Activated CD8-positive, alpha-beta memory T cell treated with anti-CD3 and anti-CD28 coated beads, Interleukin-2, amount 50 U/mL, for 48 hours (primary cell): ENCODE data around the gene AP1S1.
"Not testable (repeated sequence)": the region's sequence is repeated elsewhere in the genome, so short reads cannot be mapped to it uniquely, and the experiment has no call there.

Source experiments
- DNase-seq: peaks from one replicate; pipeline ENCODE4 v3.0.0-alpha.2; 2020

AP1S1 gene

GRCh38 chr7:101125989-101126650 lies 28.2 kb upstream of the AP1S1 start:
- DNase-seq: no peak

DNA sequence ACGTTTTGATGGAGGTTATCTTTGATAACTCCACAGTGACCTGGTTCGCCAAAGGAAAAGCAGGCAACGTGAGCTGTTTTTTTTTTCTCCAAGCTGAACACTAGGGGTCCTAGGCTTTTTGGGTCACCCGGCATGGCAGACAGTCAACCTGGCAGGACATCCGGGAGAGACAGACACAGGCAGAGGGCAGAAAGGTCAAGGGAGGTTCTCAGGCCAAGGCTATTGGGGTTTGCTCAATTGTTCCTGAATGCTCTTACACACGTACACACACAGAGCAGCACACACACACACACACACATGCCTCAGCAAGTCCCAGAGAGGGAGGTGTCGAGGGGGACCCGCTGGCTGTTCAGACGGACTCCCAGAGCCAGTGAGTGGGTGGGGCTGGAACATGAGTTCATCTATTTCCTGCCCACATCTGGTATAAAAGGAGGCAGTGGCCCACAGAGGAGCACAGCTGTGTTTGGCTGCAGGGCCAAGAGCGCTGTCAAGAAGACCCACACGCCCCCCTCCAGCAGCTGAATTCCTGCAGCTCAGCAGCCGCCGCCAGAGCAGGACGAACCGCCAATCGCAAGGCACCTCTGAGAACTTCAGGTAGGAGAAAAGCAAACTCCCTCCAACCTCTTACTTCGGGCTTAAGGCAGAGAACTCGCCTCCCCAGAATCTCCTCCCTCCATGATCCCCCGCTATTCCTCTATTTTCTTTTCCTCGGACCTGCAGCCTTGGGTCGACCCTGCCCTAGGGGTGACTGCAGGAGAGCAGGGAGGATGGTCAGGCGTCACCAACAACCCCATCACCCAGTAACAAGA lies 27.4 kb upstream of the AP1S1 start, which contains the start of gene SERPINE1:
Gene SERPINE1 (plus strand): TSS at position 454 of the 809 bp plus-strand sequence. CDS start 1,290 bp downstream, outside the sequence.
- DNase-seq: peak; percentile 59

DNA sequence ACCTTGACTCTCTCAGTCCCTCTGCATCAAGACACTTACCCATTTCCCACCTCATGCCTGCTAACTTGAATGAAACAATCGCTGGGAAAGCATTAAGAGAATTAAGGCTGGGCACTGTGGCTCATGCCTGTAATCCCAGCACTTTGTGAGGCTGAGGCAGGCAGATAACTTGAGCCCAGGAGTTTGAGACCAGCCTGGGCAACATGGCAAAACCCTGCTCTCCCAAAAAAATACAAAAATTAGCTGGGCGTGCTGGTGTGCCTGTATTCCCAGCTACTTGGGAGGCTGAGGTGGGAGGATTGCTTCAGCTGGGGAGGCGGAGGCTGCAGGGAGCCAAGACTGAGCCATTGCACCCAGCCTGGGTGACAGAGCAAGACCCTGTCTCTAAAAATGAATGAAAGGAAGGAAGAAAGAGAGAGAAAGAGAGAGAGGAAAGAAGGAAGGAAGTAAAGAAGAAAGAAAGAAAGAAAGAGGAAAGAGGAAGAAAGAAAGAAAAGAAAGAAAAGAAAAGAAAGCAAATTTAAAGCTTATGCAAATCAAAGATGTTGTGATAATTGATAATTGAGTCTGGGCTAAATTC lies 26.7 kb upstream of the AP1S1 start:
- DNase-seq: no peak

DNA sequence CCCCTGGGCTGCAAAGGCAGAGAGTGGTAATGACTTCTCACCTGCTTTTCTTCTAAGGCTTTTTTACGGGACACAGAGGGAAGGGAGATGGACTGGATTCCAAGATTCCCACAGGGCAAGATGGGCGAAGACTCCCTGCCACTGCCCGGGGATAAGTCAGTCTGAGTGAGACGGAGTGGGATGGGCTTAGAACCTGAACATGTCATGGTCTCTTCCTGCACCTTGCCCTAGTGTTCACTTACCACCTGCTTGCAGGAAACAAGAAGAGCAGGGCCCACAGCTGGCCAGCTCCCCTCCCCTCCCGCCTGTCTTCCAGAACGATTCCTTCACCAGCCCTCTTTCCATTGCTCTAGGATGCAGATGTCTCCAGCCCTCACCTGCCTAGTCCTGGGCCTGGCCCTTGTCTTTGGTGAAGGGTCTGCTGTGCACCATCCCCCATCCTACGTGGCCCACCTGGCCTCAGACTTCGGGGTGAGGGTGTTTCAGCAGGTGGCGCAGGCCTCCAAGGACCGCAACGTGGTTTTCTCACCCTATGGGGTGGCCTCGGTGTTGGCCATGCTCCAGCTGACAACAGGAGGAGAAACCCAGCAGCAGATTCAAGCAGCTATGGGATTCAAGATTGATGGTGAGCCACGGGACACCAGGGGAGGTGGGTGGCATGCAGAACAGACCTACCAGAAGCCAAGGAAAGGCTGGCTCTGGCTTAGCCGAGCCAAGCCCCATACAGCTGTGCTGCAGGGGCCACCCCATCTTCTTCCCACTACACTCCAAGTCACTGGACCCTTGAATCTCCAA lies 26.0 kb upstream of the AP1S1 start:
- DNase-seq: no peak

- no peak for DNase-seq
Observed at GRCh38 chr7:101129603-101130117, 24.6 kb upstream of the AP1S1 start.

- DNase-seq: not testable (repeated sequence)
Observed at GRCh38 chr7:101132626-101133600, 21.4 kb upstream of the AP1S1 start.

- no peak for DNase-seq
Observed at GRCh38 chr7:101133621-101134398, 20.5 kb upstream of the AP1S1 start.

DNA sequence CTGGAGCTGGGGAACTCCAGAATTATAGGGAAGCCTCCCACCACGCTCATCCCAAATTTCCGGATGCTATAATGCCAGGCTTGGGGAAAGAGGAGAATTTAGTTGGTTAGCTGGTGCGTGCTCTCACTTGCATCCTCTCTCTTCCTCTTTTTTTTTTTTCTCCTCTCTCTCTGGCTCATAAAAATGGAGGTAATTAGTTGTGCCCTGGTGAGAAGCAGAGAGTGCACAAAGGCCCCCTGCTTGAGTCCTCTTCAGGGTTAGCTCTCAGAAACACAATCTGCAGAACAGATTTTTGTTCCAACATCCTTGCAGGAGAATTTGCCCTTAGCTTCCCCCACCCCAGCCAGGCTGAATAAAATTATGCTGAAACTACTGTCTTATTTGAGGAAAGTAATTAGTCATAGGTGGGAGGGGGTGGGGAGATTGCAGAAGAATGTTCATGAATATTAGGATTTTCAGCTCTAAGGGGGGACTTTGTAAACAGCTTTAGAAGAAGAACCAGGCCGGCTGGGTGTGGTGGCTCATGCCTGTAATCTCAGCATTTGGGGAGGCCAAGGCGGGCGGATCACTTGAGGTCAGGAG lies 19.8 kb upstream of the AP1S1 start:
- DNase-seq: no peak

GRCh38 chr7:101137651-101138212 lies 16.5 kb upstream of the AP1S1 start:
- no peak for DNase-seq

DNA sequence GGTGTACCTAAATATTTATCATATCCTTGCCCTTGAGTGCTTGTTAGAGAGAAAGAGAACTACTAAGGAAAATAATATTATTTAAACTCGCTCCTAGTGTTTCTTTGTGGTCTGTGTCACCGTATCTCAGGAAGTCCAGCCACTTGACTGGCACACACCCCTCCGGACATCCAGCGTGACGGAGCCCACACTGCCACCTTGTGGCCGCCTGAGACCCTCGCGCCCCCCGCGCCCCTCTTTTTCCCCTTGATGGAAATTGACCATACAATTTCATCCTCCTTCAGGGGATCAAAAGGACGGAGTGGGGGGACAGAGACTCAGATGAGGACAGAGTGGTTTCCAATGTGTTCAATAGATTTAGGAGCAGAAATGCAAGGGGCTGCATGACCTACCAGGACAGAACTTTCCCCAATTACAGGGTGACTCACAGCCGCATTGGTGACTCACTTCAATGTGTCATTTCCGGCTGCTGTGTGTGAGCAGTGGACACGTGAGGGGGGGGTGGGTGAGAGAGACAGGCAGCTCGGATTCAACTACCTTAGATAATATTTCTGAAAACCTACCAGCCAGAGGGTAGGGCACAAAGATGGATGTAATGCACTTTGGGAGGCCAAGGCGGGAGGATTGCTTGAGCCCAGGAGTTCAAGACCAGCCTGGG lies 15.9 kb upstream of the AP1S1 start:
- peak; percentile 86 for DNase-seq

- no peak for DNase-seq
Observed at GRCh38 chr7:101140339-101140699, 14.0 kb upstream of the AP1S1 start.

DNA sequence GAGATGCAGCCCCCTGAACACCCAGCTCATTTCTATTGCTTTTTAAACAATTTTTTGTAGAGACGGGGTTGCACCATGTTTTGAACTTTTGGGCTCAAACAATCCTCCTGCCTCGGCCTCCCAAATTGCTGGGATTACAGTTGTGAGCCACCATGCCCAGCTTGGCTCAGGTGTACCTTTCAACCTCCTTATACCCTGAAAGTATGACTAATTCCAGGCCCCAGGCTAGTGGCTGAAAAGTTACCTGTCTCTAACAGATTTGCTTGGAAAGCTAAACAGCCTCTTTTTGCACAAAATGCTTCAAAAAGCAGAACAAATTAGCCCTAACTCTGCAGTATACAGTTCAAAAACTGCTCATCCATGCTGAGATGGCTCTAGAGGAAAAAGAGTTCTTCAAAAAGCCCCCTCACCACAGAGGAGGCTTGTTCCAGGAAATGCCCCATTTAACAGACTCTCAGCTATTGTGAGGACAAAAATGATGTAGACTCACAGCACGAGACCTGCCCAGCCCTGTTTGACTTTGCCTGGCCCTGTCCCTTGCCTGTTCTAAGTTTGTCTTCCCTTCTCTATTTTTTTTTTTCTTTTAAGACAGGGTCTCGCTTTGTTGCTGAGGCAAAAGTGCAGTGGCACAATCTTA lies 13.4 kb upstream of the AP1S1 start:
- DNase-seq: no peak

DNA sequence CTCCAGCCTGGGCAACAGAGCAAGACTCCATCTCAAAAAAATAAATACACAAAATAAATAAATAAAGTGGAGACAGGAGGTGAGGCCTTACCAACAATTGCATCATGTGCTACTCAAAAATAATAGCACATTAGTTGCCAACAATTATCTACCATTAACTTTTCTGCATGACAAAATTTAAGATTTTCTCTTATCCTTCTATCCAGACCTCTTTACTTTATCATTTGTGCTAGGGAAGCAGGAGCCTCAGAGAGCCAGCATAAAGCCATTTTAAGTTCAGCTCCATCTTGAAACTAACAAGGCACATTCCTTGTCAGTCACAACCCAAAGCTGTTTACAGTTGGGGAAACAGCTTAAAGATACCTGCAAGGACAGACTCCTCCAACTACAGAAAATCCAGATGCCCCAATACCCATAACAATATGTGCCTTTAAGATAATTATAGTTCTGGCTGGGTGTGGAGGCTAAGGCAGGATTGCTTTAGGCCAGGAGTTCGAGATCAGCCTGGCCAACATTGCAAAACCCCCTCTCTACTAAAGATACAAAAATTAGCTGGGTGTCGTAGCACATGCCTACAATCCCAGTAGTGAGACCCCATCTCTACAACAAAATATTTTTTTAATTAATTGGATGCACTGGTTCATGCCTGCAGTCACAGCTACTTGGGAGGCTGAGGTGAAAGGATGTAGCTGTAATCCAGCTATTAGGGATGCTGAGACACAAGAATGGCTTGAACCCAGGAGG lies 2.2 kb upstream of the AP1S1 start:
- DNase-seq: no peak

DNA sequence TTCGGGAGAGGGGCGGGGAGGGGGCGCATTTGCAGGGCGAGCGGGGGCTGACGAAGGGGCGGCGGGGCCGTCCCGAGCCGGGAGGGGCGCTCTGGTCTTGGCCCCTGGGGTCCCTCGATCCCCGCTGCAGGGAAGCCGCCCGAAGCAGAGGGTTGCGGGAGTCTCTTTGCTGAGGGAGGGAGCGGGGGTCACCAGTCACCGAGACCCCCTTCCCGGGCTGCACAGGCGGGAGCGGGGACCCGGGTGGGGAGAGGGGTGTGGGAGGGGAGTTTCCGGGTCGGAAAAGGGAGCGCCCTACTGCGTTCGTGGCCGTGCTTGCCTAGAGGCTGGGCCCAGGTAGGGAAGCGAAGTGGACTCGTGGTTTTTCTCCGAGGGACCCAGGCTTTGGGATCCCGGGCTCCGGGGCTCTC lies 422 bp downstream of the AP1S1 start:
- no peak for DNase-seq

- no peak for DNase-seq
Observed at GRCh38 chr7:101155303-101155702, 1.0 kb downstream of the AP1S1 start.

DNA sequence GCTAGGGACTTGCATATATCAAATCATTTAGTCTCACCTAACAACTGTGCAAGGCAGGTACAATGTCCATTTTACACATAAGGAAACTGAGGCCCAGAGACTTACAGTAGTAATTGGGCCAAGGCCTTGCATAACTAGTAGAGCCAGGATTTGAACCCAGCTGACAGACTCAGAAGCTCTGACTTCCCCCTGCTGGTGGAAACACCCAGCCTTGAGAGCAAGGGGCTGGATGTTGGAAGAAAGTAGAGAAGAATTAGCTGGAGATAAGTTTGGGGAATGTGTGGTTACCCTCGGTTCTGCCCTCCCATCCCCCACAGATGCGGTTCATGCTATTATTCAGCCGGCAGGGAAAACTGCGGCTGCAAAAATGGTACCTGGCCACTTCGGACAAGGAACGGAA lies 2.0 kb downstream of the AP1S1 start:
- DNase-seq: no peak

- no peak for DNase-seq
Observed at GRCh38 chr7:101156866-101157589, 2.8 kb downstream of the AP1S1 start.
